ENCODE data around the gene GARIN5B. TPM values are rescaled to one million over a fixed set of nuclear protein-coding genes. Genes with fewer than 3 reads are reported as not detected.

Gene GARIN5B
- total and polyA plus RNA-seq, 2 of the 4 experiments (the other 2 are of a cell fraction): not detected

GRCh38 chr19:55321466-55322137 lies 41.5 kb downstream of the GARIN5B start:
- Histone ChIP-seq H3K56ac (ENCODE audit: extremely low read depth, insufficient read depth, low read length) (no peak overlapping the region), H2AK9ac (replicated peaks; ENCODE audit: low read depth, low read length, poor library complexity) (no peak overlapping the region), H3K14ac (replicated peaks; ENCODE audit: low read depth, low read length) (no peak overlapping the region), H2BK5ac (ENCODE audit: low read depth, low read length, poor library complexity, severe bottlenecking) (no peak overlapping the region), H2BK15ac (ENCODE audit: low read depth, low read length) (no peak overlapping the region), H2AFZ (replicated peaks; ENCODE audit: low read length, poor library complexity) (no peak overlapping the region), H4K5ac (ENCODE audit: low read depth, low read length) (no peak overlapping the region), H3K36me3 (ENCODE audit: control insufficient read depth, insufficient read depth, low read length) (no peaks in the 10 kb centered on the region), H2BK20ac (ENCODE audit: low read depth, low read length) (no peak overlapping the region), H3K79me1 (ENCODE audit: low read depth in 1 of 2, low read length in 2 of 2) (no peaks in the 10 kb centered on the region), H3K23ac (ENCODE audit: low read depth, low read length) (no peak overlapping the region), H3K4ac (ENCODE audit: low read depth, low read length) (no peak overlapping the region), H4K20me1 (ENCODE audit: insufficient read depth, low read length) (no peaks in the 10 kb centered on the region), H4K91ac (ENCODE audit: insufficient read depth, low read depth, low read length) (no peak overlapping the region), H3K18ac (ENCODE audit: low read depth, low read length) (no peak overlapping the region), H2AK5ac (ENCODE audit: low read depth, low read length) (no peak overlapping the region), H3K9me3 (ENCODE audit: control insufficient read depth, insufficient read depth, low read length) (no peaks in the 10 kb centered on the region), H3K4me1 (ENCODE audit: control insufficient read depth, insufficient read depth, low read length) (no peaks in the 10 kb centered on the region; the same call in 1 of the 2 replicates), H2BK120ac (ENCODE audit: low read depth, low read length) (no peak overlapping the region), H3K4me2 (ENCODE audit: low read depth, low read length) (no peak overlapping the region), H3K4me3 (ENCODE audit: insufficient read depth, low read depth, low read length) (no peak overlapping the region), H3K9ac (ENCODE audit: low read depth, low read length) (no peak overlapping the region), H3K27ac (ENCODE audit: insufficient read depth, low read length) (no peak overlapping the region), H3K9me1 (ENCODE audit: insufficient read depth, low read length) (no peaks in the 10 kb centered on the region), H3K27me3 (ENCODE audit: control insufficient read depth, insufficient read depth, low read length) (peaks cover 18% of the 10 kb centered on the region), H4K8ac (ENCODE audit: low read depth in 2 of 2, low read length in 2 of 2) (no peak overlapping the region)
- no peak for DNase-seq
- WGBS, 2 experiments (ENCODE audit: extremely low coverage in 2 of 2, insufficient read length in 1 of 2): no CpG with 5 or more reads among the region's 9 CpGs
- ChIA-PET POLR2A (ENCODE audit: unreplicated experiment) (interaction anchor here (0.6 to 0.7 kb wide), 2 partner anchors 18 to 81 kb away, joined by 3 to 4 read pairs; no protein-coding TSS in a partner anchor), CTCF (no interaction called here)
- intact Hi-C loops (cut with micrococcal nuclease): no loop called here
- in situ Hi-C loops (cut with MboI; ENCODE audit: low sequenced_read_pairs): no loop called here
- ATAC-seq (ENCODE audit: low read depth): no peak
- no peak for TF ChIP-seq MAZ (IDR thresholded peaks at IDR 0.05; ENCODE audit: borderline replicate concordance, low read depth, low read length)
- TF ChIP-seq FOS (IDR thresholded peaks at IDR 0.05; ENCODE audit: low read depth, low read length): no peak
- TF ChIP-seq NFE2L2 (IDR thresholded peaks at IDR 0.05; ENCODE audit: low read depth, low read length): no peak
- no peak for TF ChIP-seq POLR2A (IDR thresholded peaks at IDR 0.05; ENCODE audit: low read depth, low read length)
- TF ChIP-seq MAFK (IDR thresholded peaks at IDR 0.05; ENCODE audit: low read depth, low read length): no peak
- no peak for TF ChIP-seq CEBPB (IDR thresholded peaks at IDR 0.05; ENCODE audit: low read depth, low read length)
- TF ChIP-seq USF2 (IDR thresholded peaks at IDR 0.05; ENCODE audit: low read depth, low read length): no peak
- dilution Hi-C loops (cut with HindIII; ENCODE audit: low sequenced_read_pairs, unreplicated experiment): no loop called here
- no TSS peak for BruUV-seq (replicated peaks)
